Gastrocnemius medialis (tissue), 4 donors: ENCODE results near the gene LRRC51. TPM values are rescaled to one million over a fixed set of nuclear protein-coding genes. Genes with fewer than 3 reads are reported as not detected.
A peak's percentile ranks its signal among the peaks of the same experiment; 100 is the strongest.

Source experiments
- ATAC-seq, 2 donors: fragments of 150-250 bp; one replicate each; pipeline ENCODE4 v1.9.1; 2016
- DNase-seq, 2 donors: peaks; one replicate each; pipeline ENCODE4 v3.0.0-alpha.2; 2019
- H3K27ac ChIP-seq, 4 donors: fragments of 200-600 bp; sonication (generic); 1 replicate in 1 of 4; 2 replicates in 3 of 4; pipeline ENCODE4 v1.5.1; 2016 to 2018; ENCODE audit warnings: mild to moderate bottlenecking in 2 of 4, moderate library complexity in 1 of 4
- H3K27me3 ChIP-seq, 3 donors: fragments of 200-600 bp; sonication (generic) in 2 of 3; 1 replicate in 1 of 3; 2 replicates in 2 of 3; pipeline versions ENCODE4 v1.5.1 to v1.6.0; 2016 to 2019; ENCODE audit warnings: mild to moderate bottlenecking in 1 of 3, moderate library complexity in 1 of 3
- H3K36me3 ChIP-seq, 2 donors: fragments of 200-600 bp; sonication (generic) in 1 of 2; one replicate each; pipeline ENCODE4 v1.5.1; 2017 to 2018
- H3K4me1 ChIP-seq, 2 donors: fragments of 200-600 bp; sonication (generic) in 1 of 2; one replicate each; pipeline ENCODE4 v1.5.1; 2016 to 2017; ENCODE audit warnings: mild to moderate bottlenecking in 2 of 2
- H3K4me3 ChIP-seq, 4 donors: fragments of 200-600 bp; sonication (generic) in 3 of 4; 1 replicate in 1 of 4; 2 replicates in 3 of 4; pipeline ENCODE4 v1.5.1; 2016 to 2019; ENCODE audit warnings: mild to moderate bottlenecking in 2 of 4
- H3K9me3 ChIP-seq, 3 donors: fragments of 200-600 bp; sonication (generic) in 2 of 3; 1 replicate in 1 of 3; 2 replicates in 2 of 3; pipeline ENCODE4 v1.5.1; 2016 to 2019
- CTCF ChIP-seq, 5 experiments: fragments of 450-650 bp in 3 of 5; fragments of 200-600 bp in 2 of 5; sonication (generic) in 2 of 5; IDR thresholded peaks in 4 of 5; conservative IDR thresholded peaks in 1 of 5; 1 replicate in 4 of 5; 2 replicates in 1 of 5; pipeline ENCODE4 v1.5.1; 2016 to 2019; ENCODE audit warnings: antibody characterized with exemption in 5 of 5, mild to moderate bottlenecking in 3 of 5, moderate library complexity in 3 of 5
- POLR2A ChIP-seq, 2 donors: fragments of 450-650 bp; IDR thresholded peaks; one replicate each; pipeline ENCODE4 v1.6.1; 2017; ENCODE audit warnings: antibody characterized with exemption in 2 of 2, mild to moderate bottlenecking in 2 of 2, moderate library complexity in 2 of 2
- in situ Hi-C, 4 donors: fragments of 200-750 bp; cut with MboI; loops; one replicate each; pipeline versions ENCODE4 v1.15.0 to v1.8.0; 2017; ENCODE audit warnings: low sequenced_read_pairs in 4 of 4
- intact Hi-C: fragments of 100-400 bp; cut with DNase I; formaldehyde crosslinking; loops from one replicate; pipeline ENCODE4 v1.15.1; 2023; ENCODE audit warnings: low total_unique reads
- total RNA-seq, 4 donors: library from RNA; depleted of rRNA; stranded (reverse); fragments of >200 nt; gene quantifications; one replicate each; pipeline versions ENCODE4 v1.1.0 to v1.2.3, GENCODE V29; 2016

Gene LRRC51
- total RNA-seq, 4 donors from 2014 or later: 3.6 to 9.5 (median 5.3) TPM

- intact Hi-C loops: no loop called here
- DNase-seq: no peak
- H3K27me3 ChIP-seq: no peaks in the 10 kb centered on the region
- ATAC-seq: no peak
- TF ChIP-seq CTCF (IDR thresholded peaks at IDR 0.05 in 4 of 5, conservative IDR thresholded peaks at IDR 0.05 in 1 of 5) (no peak), POLR2A (IDR thresholded peaks at IDR 0.05) (no peak)
- no peak overlapping the region for H3K4me3 ChIP-seq
- H3K9me3 ChIP-seq: no peaks in the 10 kb centered on the region
- H3K36me3 ChIP-seq: no peaks in the 10 kb centered on the region
- H3K4me1 ChIP-seq: no peaks in the 10 kb centered on the region
- in situ Hi-C loops: no loop called here
- peak overlapping the region; percentile 6 to 54 (median 16) for H3K27ac ChIP-seq
Observed at GRCh38 chr11:72048766-72049460, 31.7 kb upstream of the LRRC51 start.

GRCh38 chr11:72058416-72059034 is 22.1 kb upstream of the LRRC51 start:
- H3K4me3 ChIP-seq: no peak overlapping the region
- in situ Hi-C loops: no loop called here
- H3K9me3 ChIP-seq: no peaks in the 10 kb centered on the region
- TF ChIP-seq CTCF (IDR thresholded peaks at IDR 0.05 in 4 of 5, conservative IDR thresholded peaks at IDR 0.05 in 1 of 5): no peak
- TF ChIP-seq POLR2A (IDR thresholded peaks at IDR 0.05): no peak
- no peaks in the 10 kb centered on the region for H3K36me3 ChIP-seq
- peak; percentile 46 to 67 for DNase-seq
- no peaks in the 10 kb centered on the region for H3K27me3 ChIP-seq
- peak overlapping the region; percentile 39 to 70 (median 53) for H3K27ac ChIP-seq
- peaks cover 8 to 13% of the 10 kb centered on the region in 2 donors for H3K4me1 ChIP-seq
- intact Hi-C loops: no loop called here
- ATAC-seq: peak; percentile 95 to 98

- no peak for TF ChIP-seq POLR2A (IDR thresholded peaks at IDR 0.05)
- no peak for TF ChIP-seq CTCF (IDR thresholded peaks at IDR 0.05 in 4 of 5, conservative IDR thresholded peaks at IDR 0.05 in 1 of 5)
- in situ Hi-C loops (no loop called here), intact Hi-C loops (no loop called here)
- H3K36me3 ChIP-seq: no peaks in the 10 kb centered on the region
- H3K4me3 ChIP-seq: no peak overlapping the region
- DNase-seq: no peak
- H3K27ac ChIP-seq: no peak overlapping the region
- H3K9me3 ChIP-seq: no peaks in the 10 kb centered on the region
- H3K27me3 ChIP-seq: no peaks in the 10 kb centered on the region
- peaks cover 8 to 20% of the 10 kb centered on the region in 2 donors for H3K4me1 ChIP-seq
- no peak for ATAC-seq
Observed at GRCh38 chr11:72061739-72062396, 18.8 kb upstream of the LRRC51 start.

DNA sequence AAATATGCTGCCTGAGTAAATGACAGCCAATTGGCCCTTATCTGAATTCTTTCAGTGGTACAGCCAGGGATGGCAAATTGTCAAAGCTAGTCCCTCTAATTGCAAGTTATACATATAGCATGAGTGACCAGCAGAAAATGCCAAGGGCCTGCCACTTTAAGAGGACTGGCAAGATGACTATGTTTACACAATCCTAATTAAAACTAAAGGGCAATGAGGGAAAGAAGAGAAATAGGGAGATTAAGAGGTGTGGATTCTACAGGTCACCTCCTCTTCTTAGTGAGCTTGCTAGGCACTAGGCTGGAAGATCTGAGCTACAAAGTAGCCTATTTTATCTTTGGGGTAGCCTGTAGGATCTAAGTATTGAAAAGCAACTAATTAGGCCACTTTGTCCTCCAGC is 13.8 kb upstream of the LRRC51 start:
- intact Hi-C loops (no loop called here), in situ Hi-C loops (no loop called here)
- Histone ChIP-seq H3K27me3 (no peaks in the 10 kb centered on the region), H3K4me3 (no peak overlapping the region), H3K27ac (peak overlapping the region in 2 of 4 donors; percentile 5 to 8), H3K4me1 (peaks cover 31 to 48% of the 10 kb centered on the region in 2 donors), H3K9me3 (no peaks in the 10 kb centered on the region), H3K36me3 (no peaks in the 10 kb centered on the region)
- TF ChIP-seq POLR2A (IDR thresholded peaks at IDR 0.05) (no peak), CTCF (IDR thresholded peaks at IDR 0.05 in 4 of 5, conservative IDR thresholded peaks at IDR 0.05 in 1 of 5) (no peak)
- ATAC-seq (no peak), DNase-seq (no peak)
